ENCODE data around the gene ULK2. TPM values are rescaled to one million over a fixed set of nuclear protein-coding genes. Genes with fewer than 3 reads are reported as not detected.

The ULK2 gene
- total and polyA plus RNA-seq, 2 donors from 2014 or later, result 6.6 to 16.3 TPM

DNA sequence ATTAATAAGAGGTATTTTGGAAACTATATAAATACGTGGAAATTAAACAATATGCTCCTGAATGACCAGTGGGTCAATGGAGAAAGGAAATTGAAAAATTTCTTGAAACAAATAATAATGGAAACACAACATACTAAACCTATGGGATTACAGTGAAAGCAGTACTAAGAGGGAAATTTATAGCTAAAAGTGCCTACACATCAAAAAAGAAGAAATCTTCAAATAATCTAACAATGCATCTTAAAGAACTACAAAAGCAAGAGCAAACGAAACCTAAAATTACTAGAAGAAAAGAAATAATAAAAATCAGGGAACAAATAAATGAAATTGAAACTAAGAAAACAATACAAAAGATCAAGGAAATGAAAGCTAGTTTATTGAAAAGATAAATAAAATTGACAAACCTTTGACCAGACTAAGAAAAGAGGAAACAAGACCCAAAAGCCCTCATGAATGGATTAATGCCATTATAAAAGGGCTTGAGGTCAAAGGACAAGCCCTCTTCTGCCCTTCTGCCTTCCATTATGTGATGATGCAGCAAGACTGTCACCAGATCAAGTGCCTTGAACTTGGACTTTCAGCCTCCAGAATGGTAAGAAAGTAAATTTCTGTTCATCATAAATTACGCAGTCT, 75.7 kb downstream of the ULK2 start:
- Histone ChIP-seq H3K36me3 (ENCODE audit: control insufficient read depth in 2 of 3, insufficient read depth in 3 of 3, low read length in 3 of 3) (peaks cover 18 to 43% (median 25%) of the 10 kb centered on the region in 3 donors), H3K27me3 (ENCODE audit: control insufficient read depth, insufficient read depth, low read length) (no peaks in the 10 kb centered on the region), H3K4me3 (ENCODE audit: low read length in 3 of 3) (no peak overlapping the region), H3K4me1 (ENCODE audit: control insufficient read depth in 2 of 3, insufficient read depth in 2 of 3, low read depth in 1 of 3, low read length in 3 of 3) (no peaks in the 10 kb centered on the region), H3K9me3 (ENCODE audit: control insufficient read depth in 2 of 3, insufficient read depth in 1 of 3, low read length in 3 of 3) (peaks cover 0 to 5% (median 2%) of the 10 kb centered on the region in 3 donors), H3K9ac (ENCODE audit: low read length in 3 of 3) (no peak overlapping the region), H3K27ac (ENCODE audit: low read depth in 2 of 2, low read length in 2 of 2) (no peak overlapping the region)
- DNase-seq (no peak), FAIRE-seq (peak; percentile 49)
- intact Hi-C loops (cut with DNase I), result no loop called here
- TF ChIP-seq, protein P1, sequence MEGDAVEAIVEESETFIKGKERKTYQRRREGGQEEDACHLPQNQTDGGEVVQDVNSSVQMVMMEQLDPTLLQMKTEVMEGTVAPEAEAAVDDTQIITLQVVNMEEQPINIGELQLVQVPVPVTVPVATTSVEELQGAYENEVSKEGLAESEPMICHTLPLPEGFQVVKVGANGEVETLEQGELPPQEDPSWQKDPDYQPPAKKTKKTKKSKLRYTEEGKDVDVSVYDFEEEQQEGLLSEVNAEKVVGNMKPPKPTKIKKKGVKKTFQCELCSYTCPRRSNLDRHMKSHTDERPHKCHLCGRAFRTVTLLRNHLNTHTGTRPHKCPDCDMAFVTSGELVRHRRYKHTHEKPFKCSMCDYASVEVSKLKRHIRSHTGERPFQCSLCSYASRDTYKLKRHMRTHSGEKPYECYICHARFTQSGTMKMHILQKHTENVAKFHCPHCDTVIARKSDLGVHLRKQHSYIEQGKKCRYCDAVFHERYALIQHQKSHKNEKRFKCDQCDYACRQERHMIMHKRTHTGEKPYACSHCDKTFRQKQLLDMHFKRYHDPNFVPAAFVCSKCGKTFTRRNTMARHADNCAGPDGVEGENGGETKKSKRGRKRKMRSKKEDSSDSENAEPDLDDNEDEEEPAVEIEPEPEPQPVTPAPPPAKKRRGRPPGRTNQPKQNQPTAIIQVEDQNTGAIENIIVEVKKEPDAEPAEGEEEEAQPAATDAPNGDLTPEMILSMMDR (IDR thresholded peaks at IDR 0.05; ENCODE audit: borderline replicate concordance, extremely low read depth, insufficient read depth), result no peak

DNA sequence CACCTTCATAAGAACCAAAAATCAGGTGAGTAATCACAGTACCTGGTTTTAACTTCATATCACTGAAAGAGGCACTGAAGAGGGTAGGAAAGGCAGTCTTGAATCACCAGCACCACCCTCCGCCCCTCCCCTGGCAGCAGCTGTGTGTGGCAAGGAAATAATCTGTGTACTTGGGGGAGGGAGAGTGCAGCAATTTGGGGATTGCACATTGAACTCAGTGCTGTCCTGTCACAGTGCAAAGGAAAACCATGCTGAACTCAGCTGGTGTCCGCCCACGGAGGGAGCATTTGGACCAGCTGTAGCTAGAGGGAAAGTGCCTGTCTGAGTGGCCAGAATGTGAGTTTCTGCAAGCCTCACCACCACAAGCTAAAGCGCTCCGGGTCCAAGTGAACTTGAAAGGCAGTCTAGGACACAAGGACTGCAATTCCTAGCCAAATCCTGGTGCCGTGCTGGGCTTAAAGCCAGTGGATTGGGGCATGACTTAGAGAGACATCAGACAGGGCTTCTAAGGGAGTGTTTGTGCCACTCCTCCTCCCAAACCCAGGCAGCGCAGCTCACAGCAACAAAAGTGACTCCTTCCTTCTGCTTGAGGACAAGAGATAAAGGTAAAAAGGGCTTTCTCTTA, 79.9 kb downstream of the ULK2 start:
- FAIRE-seq (no peak), DNase-seq (no peak)
- Histone ChIP-seq H3K27me3 (ENCODE audit: control insufficient read depth, insufficient read depth, low read length) (no peaks in the 10 kb centered on the region), H3K4me1 (ENCODE audit: control insufficient read depth in 2 of 3, insufficient read depth in 2 of 3, low read depth in 1 of 3, low read length in 3 of 3) (no peaks in the 10 kb centered on the region), H3K36me3 (ENCODE audit: control insufficient read depth in 2 of 3, insufficient read depth in 3 of 3, low read length in 3 of 3) (peaks cover 4 to 11% (median 7%) of the 10 kb centered on the region in 3 donors), H3K4me3 (ENCODE audit: low read length in 3 of 3) (no peak overlapping the region), H3K9me3 (ENCODE audit: control insufficient read depth in 2 of 3, insufficient read depth in 1 of 3, low read length in 3 of 3) (no peaks in the 10 kb centered on the region), H3K27ac (ENCODE audit: low read depth in 2 of 2, low read length in 2 of 2) (no peak overlapping the region), H3K9ac (ENCODE audit: low read length in 3 of 3) (no peak overlapping the region)
- intact Hi-C loops (cut with DNase I), result no loop called here
- TF ChIP-seq, protein P1 (IDR thresholded peaks at IDR 0.05; ENCODE audit: borderline replicate concordance, extremely low read depth, insufficient read depth), result no peak

GRCh38 chr17:19785854-19786253, 81.9 kb downstream of the ULK2 start:
- no peak overlapping the region for H3K9ac ChIP-seq (ENCODE audit: low read length in 3 of 3)
- FAIRE-seq, result no peak
- H3K9me3 ChIP-seq (ENCODE audit: control insufficient read depth in 2 of 3, insufficient read depth in 1 of 3, low read length in 3 of 3), result no peaks in the 10 kb centered on the region
- DNase-seq, result no peak
- TF ChIP-seq, protein P1 (IDR thresholded peaks at IDR 0.05; ENCODE audit: borderline replicate concordance, extremely low read depth, insufficient read depth), result no peak
- intact Hi-C loops (cut with DNase I), result no loop called here
- no peak overlapping the region for H3K27ac ChIP-seq (ENCODE audit: low read depth in 2 of 2, low read length in 2 of 2)
- no peaks in the 10 kb centered on the region for H3K4me1 ChIP-seq (ENCODE audit: control insufficient read depth in 2 of 3, insufficient read depth in 2 of 3, low read depth in 1 of 3, low read length in 3 of 3)
- no peak overlapping the region for H3K4me3 ChIP-seq (ENCODE audit: low read length in 3 of 3)
- no peaks in the 10 kb centered on the region for H3K27me3 ChIP-seq (ENCODE audit: control insufficient read depth, insufficient read depth, low read length)
- peaks cover 4 to 19% (median 10%) of the 10 kb centered on the region in 3 donors for H3K36me3 ChIP-seq (ENCODE audit: control insufficient read depth in 2 of 3, insufficient read depth in 3 of 3, low read length in 3 of 3)
